ENCODE results near the gene EPHB1. TPM values are rescaled to one million over a fixed set of nuclear protein-coding genes. Genes with fewer than 3 reads are reported as not detected.

EPHB1 gene
- polyA plus RNA-seq, 1 of the 3 experiments (the other 2 are of a cell fraction), result 1.2 TPM

GRCh38 chr3:134965865-134966481, 170.9 kb downstream of the EPHB1 start:
- no peak overlapping the region for H2AFZ ChIP-seq (ENCODE audit: low read depth)
- H3K4me3 ChIP-seq (ENCODE audit: low read depth in 2 of 2, low read length in 1 of 2), result no peak overlapping the region
- H3K27me3 ChIP-seq (ENCODE audit: insufficient read depth), result no peaks in the 10 kb centered on the region
- no peaks in the 10 kb centered on the region for H4K20me1 ChIP-seq (ENCODE audit: insufficient read depth)
- no peak for DNase-seq
- no peaks in the 10 kb centered on the region for H3K79me2 ChIP-seq (ENCODE audit: insufficient read depth)
- WGBS (ENCODE audit: low lambda C conversion rate), result 60% methylated on average over 3 of the region's 3 CpGs
- H3K9me3 ChIP-seq, result no peaks in the 10 kb centered on the region
- H3F3A ChIP-seq (replicated peaks; ENCODE audit: insufficient read depth), result no peaks in the 10 kb centered on the region
- no peaks in the 10 kb centered on the region for H3K36me3 ChIP-seq (replicated peaks in 1 of 2; ENCODE audit: control insufficient read depth in 1 of 2, insufficient read depth in 2 of 2, low read length in 1 of 2)
- no peaks in the 10 kb centered on the region for H3K9me2 ChIP-seq
- POLR2A ChIA-PET, result no interaction called here
- CTCF ChIA-PET, result no interaction called here
- no peak overlapping the region for H3K27ac ChIP-seq (ENCODE audit: low read depth in 2 of 2, low read length in 1 of 2)
- H3K4me1 ChIP-seq (ENCODE audit: control insufficient read depth in 1 of 2, insufficient read depth in 2 of 2, low read depth in 1 of 2, low read length in 1 of 2), result no peaks in the 10 kb centered on the region
- no peak overlapping the region for H3K9ac ChIP-seq
- no peak for TF ChIP-seq PBX3 (IDR thresholded peaks at IDR 0.05)
- TF ChIP-seq EP300 (IDR thresholded peaks at IDR 0.05; ENCODE audit: borderline replicate concordance in 1 of 2, low read depth in 1 of 2, low read length in 1 of 2), result no peak
- no peak for TF ChIP-seq TEAD4 (IDR thresholded peaks at IDR 0.05; ENCODE audit: borderline replicate concordance, insufficient read depth)
- TF ChIP-seq MXI1 (IDR thresholded peaks at IDR 0.05; ENCODE audit: low read depth, low read length), result no peak
- TF ChIP-seq CHD2 (IDR thresholded peaks at IDR 0.05; ENCODE audit: low read length, partially characterized antibody), result no peak
- TF ChIP-seq RAD21 (IDR thresholded peaks at IDR 0.05; ENCODE audit: low read length), result no peak
- TF ChIP-seq MAX (IDR thresholded peaks at IDR 0.05; ENCODE audit: low read depth), result no peak
- TF ChIP-seq MEF2A (IDR thresholded peaks at IDR 0.05; ENCODE audit: borderline replicate concordance, low read depth), result no peak
- TF ChIP-seq TAF1 (IDR thresholded peaks at IDR 0.05; ENCODE audit: borderline replicate concordance, low read depth, low read length), result no peak
- no peak for TF ChIP-seq IRF3 (IDR thresholded peaks at IDR 0.05; ENCODE audit: low read depth, low read length)
- no peak for TF ChIP-seq REST (IDR thresholded peaks at IDR 0.05; ENCODE audit: low read depth, low read length)
- no peak for TF ChIP-seq RXRA (IDR thresholded peaks at IDR 0.05; ENCODE audit: borderline replicate concordance, low read depth)
- no peak for TF ChIP-seq RFX5 (IDR thresholded peaks at IDR 0.05; ENCODE audit: low read length)
- no peak for TF ChIP-seq EZH2phosphoT487 (IDR thresholded peaks at IDR 0.05; ENCODE audit: borderline replicate concordance, low read depth)
- no peak for TF ChIP-seq POLR2AphosphoS5 (IDR thresholded peaks at IDR 0.05; ENCODE audit: low read depth, low read length)
- no peak for TF ChIP-seq NRF1 (IDR thresholded peaks at IDR 0.05; ENCODE audit: low read depth, low read length)
- no peak for TF ChIP-seq FOXM1 (IDR thresholded peaks at IDR 0.05; ENCODE audit: low read depth)
- no peak for TF ChIP-seq RCOR1 (IDR thresholded peaks at IDR 0.05; ENCODE audit: low read length)
- TF ChIP-seq ZBTB33 (IDR thresholded peaks at IDR 0.05; ENCODE audit: borderline replicate concordance, low read depth), result no peak
- TF ChIP-seq TCF12 (IDR thresholded peaks at IDR 0.05), result no peak
- H3K4me2 ChIP-seq, result no peak overlapping the region
